Daoy (cell line): ENCODE data around the gene SLC9C2. TPM values are rescaled to one million over a fixed set of nuclear protein-coding genes. Genes with fewer than 3 reads are reported as not detected.

Experiments
- DNase-seq: peaks from one replicate; pipeline ENCODE4 v3.0.0-alpha.2; 2015; ENCODE audit warnings: low read depth
- total RNA-seq: library from RNA; depleted of rRNA; stranded (reverse); fragments of >200 nt; shearing (Covaris generic); gene quantifications from 2 replicates; pipeline ENCODE4 v1.2.3, GENCODE V29; 2014; rRNA removed

SLC9C2 gene
- total RNA-seq, 1 experiment from 2014 or later = not detected

DNA sequence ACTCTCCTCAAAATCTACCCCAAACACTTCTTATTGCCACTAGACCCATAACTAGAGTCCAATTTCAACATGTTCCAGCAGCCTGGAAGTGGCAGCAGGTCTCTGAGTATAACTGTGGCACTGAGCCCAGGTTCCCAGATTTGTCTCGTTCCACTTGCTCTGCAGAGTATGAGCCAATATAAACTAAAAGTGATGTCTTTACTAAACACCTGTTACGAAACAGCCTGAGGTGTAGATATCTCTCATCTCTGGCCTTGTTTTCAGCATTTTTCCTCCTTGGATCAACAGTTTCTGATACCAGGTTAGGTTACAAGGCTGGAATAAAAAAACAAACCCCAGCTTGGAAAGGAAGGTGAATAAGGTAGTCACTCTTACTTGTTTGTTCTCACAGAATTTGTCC, 150.9 kb downstream of the SLC9C2 start:
- DNase-seq = no peak

Other genes starting within 250 kb of the SLC9C2 start
- 546 and 627 TPM in 2 replicates for gene PRDX6, start 125.7 kb downstream of the SLC9C2 start, total RNA-seq
- not detected in 2 replicates for gene TEX50, start 32.3 kb upstream of the SLC9C2 start, total RNA-seq
- 0.23 and 1.2 TPM in 2 replicates for gene ANKRD45, start 66.8 kb upstream of the SLC9C2 start, total RNA-seq
- 10.5 and 14.3 TPM in 2 replicates for gene KLHL20, start 111.9 kb upstream of the SLC9C2 start, total RNA-seq
- 37.9 and 42.2 TPM in 2 replicates for gene DARS2, start 221.6 kb upstream of the SLC9C2 start, total RNA-seq
- gene CENPL, start 221.8 kb upstream of the SLC9C2 start, total RNA-seq = 40.6 and 50.7 TPM in 2 replicates